ENCODE measurements around the gene SYNE1.

DNA sequence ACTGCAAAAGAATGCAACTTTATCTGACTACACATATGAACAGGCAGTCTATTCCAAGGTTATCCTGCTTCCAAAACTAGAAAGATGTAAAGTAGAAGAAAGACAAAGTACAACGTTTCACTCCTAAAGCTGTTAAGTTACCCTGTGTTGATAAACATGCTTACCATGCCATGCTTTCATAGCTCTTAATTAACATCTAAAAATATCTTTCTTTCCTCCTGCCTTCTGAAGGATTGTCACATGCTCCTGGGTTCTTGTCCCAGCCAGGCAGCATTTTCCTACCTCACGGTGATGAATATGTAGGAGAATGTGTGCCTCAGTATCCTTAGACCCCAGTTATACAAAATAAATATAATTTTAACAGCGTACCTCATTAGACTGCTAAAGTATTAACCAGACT, 344.6 kb downstream of the SYNE1 start:
- TF ChIP-seq CTCF (IDR thresholded peaks at IDR 0.05) (no peak), POLR2A (IDR thresholded peaks at IDR 0.05) (no peak)

Data from ovary (tissue), 3 donors.